Natural killer cell (primary cell): ENCODE measurements around the gene MZF1. TPM values are rescaled to one million over a fixed set of nuclear protein-coding genes. Genes with fewer than 3 reads are reported as not detected.

Experiments used
- ATAC-seq, 3 donors: fragments of 150-1000 bp in 2 of 3; fragments of 200-7000 bp in 1 of 3; cut with Tn5 transposase; 1 replicate in 1 of 3; 2 replicates in 2 of 3; pipeline ENCODE4 v1.10.0; 2021; ENCODE audit warnings: mild to moderate bottlenecking in 2 of 3, moderate library complexity in 2 of 3
- DNase-seq, 2 donors: peaks; one replicate each; pipeline versions ENCODE4 v3.0.0 to v3.0.0-alpha.2; 2013 to 2021; ENCODE audit warnings: mixed read lengths in 1 of 2
- H3K27ac ChIP-seq: one replicate; pipeline ENCODE4 v1.5.1; 2013; ENCODE audit warnings: mild to moderate bottlenecking, low read length
- H3K27me3 ChIP-seq: one replicate; pipeline ENCODE4 v1.6.1; 2013; ENCODE audit warnings: low read length; ENCODE audit not compliant: control insufficient read depth, insufficient read depth
- H3K36me3 ChIP-seq: one replicate; pipeline ENCODE4 v1.6.1; 2013; ENCODE audit warnings: low read length; ENCODE audit not compliant: control insufficient read depth, insufficient read depth
- H3K4me1 ChIP-seq: one replicate; pipeline ENCODE4 v1.6.1; 2013; ENCODE audit warnings: low read length; ENCODE audit not compliant: control insufficient read depth, insufficient read depth
- H3K4me3 ChIP-seq: one replicate; pipeline ENCODE4 v1.5.1; 2013; ENCODE audit warnings: low read length
- H3K9me3 ChIP-seq: one replicate; pipeline ENCODE4 v1.6.1; 2013; ENCODE audit warnings: low read length; ENCODE audit not compliant: control insufficient read depth, insufficient read depth
- H3K27ac Mint-ChIP-seq, 2 donors: one replicate each; pipeline ENCODE4 v1.8.0; 2022; ENCODE audit warnings: mild to moderate bottlenecking in 2 of 2, mixed read lengths in 2 of 2, moderate library complexity in 1 of 2
- H3K27me3 Mint-ChIP-seq, 2 donors: one replicate each; pipeline ENCODE4 v1.8.0; 2022; ENCODE audit warnings: low read depth in 2 of 2, mixed read lengths in 2 of 2
- H3K36me3 Mint-ChIP-seq: one replicate; pipeline ENCODE4 v1.8.0; 2022; ENCODE audit warnings: mixed read lengths
- H3K4me1 Mint-ChIP-seq, 2 donors: one replicate each; pipeline ENCODE4 v1.8.0; 2022; ENCODE audit warnings: mixed read lengths in 2 of 2
- H3K4me3 Mint-ChIP-seq: one replicate; pipeline ENCODE4 v1.8.0; 2022; ENCODE audit warnings: mild to moderate bottlenecking, moderate library complexity, mixed read lengths
- H3K9me3 Mint-ChIP-seq, 2 donors: one replicate each; pipeline ENCODE4 v1.8.0; 2022; ENCODE audit warnings: mixed read lengths in 2 of 2
- WGBS: methylation state at CpG from one replicate; pipeline ENCODE4 v1.1.7; 2013; ENCODE audit warnings: missing lambda C conversion rate; ENCODE audit not compliant: insufficient coverage; 5-methylcytosine and 5-hydroxymethylcytosine counted together
- intact Hi-C: fragments of 100-400 bp; cut with micrococcal nuclease; formaldehyde crosslinking; loops from one replicate; pipeline ENCODE4 v1.14.2; 2022
- total RNA-seq, 4 donors: library from RNA; stranded (reverse); fragments of 120-200 nt in 1 of 4; gene quantifications; one replicate each; pipeline versions ENCODE4 v1.2.3 to v1.2.4, GENCODE V29; 2013 to 2022
- TF ChIP-seq, protein P1 (sequence below): fragments of 200-600 bp; IDR thresholded peaks from one replicate; pipeline ENCODE4 v1.8.0; 2022; ENCODE audit warnings: antibody characterized with exemption

MZF1 gene
- total RNA-seq, 3 donors from 2014 or later (not counting 1 experiment from before 2014, with no cell fraction given), result 24.9 to 40.1 (median 37.3) TPM

DNA sequence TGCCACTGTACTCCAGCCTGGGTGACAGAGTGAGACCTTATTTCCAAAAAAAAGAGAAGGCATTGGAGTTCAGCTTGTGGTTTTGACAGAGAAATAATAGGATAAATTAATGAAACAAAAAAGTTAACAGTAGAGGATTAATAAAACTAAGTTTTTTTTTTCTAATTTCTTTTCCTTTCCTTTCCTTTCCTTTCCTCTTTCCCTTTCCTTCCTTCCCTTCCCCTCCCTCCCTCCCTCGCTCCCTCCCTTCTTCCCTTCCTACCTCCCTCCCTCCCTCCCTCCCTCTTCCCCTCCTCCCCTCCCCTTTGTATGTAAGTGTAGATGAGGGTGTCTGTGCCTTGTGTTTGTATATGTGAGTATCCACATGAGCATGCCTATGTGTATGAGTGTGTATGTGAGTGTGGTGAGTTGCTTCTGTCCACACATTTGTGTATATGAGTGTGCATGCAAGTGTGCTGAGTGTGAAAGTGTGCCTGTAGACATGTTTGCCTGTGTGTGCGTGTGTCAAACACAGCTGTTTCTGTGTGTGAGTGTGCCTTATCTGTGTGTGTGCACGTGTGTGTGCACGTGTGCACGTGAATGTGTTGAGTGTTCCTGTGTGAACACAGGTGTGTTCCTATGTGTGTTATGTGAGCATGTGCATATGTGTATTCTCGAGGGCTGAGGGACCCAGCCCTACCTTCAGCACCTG is 12.5 kb upstream of the MZF1 start:
- H3K9me3 Mint-ChIP-seq, result no peaks in the 10 kb centered on the region
- no peaks in the 10 kb centered on the region for H3K27me3 ChIP-seq
- peaks cover 8% of the 10 kb centered on the region for H3K4me1 ChIP-seq
- no peak overlapping the region for H3K27ac ChIP-seq
- DNase-seq (no peak), ATAC-seq (no peak)
- 98% methylated on average over 5 of the region's 6 CpGs for WGBS
- H3K4me3 ChIP-seq, result no peak overlapping the region
- peaks cover 7 to 9% of the 10 kb centered on the region in 2 donors for H3K4me1 Mint-ChIP-seq
- peaks cover 4% of the 10 kb centered on the region for H3K36me3 ChIP-seq
- intact Hi-C loops, result no loop called here
- no peak overlapping the region for H3K4me3 Mint-ChIP-seq
- no peak overlapping the region for H3K27ac Mint-ChIP-seq
- H3K9me3 ChIP-seq, result no peaks in the 10 kb centered on the region
- no peaks in the 10 kb centered on the region for H3K36me3 Mint-ChIP-seq
- TF ChIP-seq, protein P1, sequence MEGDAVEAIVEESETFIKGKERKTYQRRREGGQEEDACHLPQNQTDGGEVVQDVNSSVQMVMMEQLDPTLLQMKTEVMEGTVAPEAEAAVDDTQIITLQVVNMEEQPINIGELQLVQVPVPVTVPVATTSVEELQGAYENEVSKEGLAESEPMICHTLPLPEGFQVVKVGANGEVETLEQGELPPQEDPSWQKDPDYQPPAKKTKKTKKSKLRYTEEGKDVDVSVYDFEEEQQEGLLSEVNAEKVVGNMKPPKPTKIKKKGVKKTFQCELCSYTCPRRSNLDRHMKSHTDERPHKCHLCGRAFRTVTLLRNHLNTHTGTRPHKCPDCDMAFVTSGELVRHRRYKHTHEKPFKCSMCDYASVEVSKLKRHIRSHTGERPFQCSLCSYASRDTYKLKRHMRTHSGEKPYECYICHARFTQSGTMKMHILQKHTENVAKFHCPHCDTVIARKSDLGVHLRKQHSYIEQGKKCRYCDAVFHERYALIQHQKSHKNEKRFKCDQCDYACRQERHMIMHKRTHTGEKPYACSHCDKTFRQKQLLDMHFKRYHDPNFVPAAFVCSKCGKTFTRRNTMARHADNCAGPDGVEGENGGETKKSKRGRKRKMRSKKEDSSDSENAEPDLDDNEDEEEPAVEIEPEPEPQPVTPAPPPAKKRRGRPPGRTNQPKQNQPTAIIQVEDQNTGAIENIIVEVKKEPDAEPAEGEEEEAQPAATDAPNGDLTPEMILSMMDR, result no peak
- no peaks in the 10 kb centered on the region for H3K27me3 Mint-ChIP-seq

DNA sequence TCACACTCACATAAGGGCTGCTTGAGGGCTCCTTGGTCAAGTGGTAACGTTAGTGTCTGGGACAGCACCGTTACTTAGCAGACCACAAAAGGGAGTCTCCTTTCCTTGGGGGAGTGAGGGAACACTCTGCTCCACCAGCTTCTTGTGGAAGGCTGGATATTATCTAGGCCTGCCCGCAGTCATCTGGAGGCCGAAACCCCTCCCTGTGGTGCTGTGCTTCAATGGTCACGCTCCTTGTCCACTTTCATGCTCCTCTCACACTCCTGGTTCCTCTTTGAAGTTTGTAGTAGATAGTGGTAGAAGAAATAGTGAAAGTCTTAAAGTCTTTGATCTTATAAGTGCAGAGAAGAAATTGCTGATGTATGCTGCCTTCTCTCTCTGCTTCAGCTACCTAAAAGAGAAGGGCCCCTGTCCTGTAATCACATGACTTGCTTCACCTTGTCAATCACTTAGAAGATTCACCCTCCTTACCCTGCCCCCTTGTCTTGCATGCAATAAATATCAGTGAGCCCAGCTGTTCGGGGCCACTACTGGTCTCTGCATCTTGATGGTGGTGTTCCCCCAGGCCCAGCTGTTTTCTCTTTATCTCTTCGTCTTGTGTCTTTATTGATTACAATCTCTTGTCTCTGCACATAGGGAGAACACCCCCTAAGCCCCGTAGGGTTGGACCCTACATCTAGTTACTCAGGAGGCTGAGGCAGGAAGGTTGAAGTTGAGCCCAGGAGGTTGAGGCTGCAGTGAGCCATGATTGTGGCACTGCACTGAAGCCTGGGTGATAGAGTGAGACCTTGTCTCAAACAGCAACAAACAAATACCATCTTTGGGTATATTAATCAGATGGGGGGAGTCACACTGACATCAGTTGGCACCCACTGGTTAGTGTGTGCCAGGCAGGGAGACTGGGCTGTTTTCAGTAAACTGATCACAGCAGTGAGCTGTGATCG is 11.6 kb upstream of the MZF1 start:
- 88% methylated on average over 5 of the region's 9 CpGs for WGBS
- ATAC-seq (no peak), DNase-seq (no peak)
- TF ChIP-seq, protein P1, result no peak
- no peak overlapping the region for H3K4me3 Mint-ChIP-seq
- no peaks in the 10 kb centered on the region for H3K27me3 Mint-ChIP-seq
- no peaks in the 10 kb centered on the region for H3K36me3 Mint-ChIP-seq
- no peaks in the 10 kb centered on the region for H3K9me3 Mint-ChIP-seq
- intact Hi-C loops, result no loop called here
- no peak overlapping the region for H3K27ac ChIP-seq
- H3K27ac Mint-ChIP-seq, result no peak overlapping the region
- H3K4me3 ChIP-seq, result no peak overlapping the region
- H3K9me3 ChIP-seq, result no peaks in the 10 kb centered on the region
- H3K4me1 ChIP-seq, result peaks cover 8% of the 10 kb centered on the region
- H3K27me3 ChIP-seq, result no peaks in the 10 kb centered on the region
- peaks cover 7 to 9% of the 10 kb centered on the region in 2 donors for H3K4me1 Mint-ChIP-seq
- peaks cover 4% of the 10 kb centered on the region for H3K36me3 ChIP-seq

DNA sequence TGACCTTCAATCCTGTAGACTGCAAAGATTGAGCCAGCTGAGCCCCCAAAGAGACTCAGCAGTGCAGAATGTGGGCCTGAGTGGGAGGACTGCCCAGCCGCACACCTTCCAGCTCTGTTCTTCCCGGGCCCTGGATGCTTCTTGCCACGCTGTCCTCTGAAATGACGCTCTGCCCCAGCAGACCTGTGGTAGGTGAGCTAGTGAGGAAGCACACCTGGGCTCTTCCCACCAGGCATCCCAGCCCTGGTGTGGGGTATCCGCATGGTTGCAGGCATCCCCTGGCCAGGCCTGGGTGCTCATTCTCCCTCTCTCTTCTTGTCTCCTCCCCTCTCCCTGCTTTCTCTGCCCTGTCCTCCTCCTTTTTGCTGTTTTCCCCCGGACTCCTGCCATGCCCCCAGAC is 9.8 kb upstream of the MZF1 start:
- H3K27ac ChIP-seq, result no peak overlapping the region
- TF ChIP-seq, protein P1, result no peak
- no peaks in the 10 kb centered on the region for H3K9me3 ChIP-seq
- H3K27me3 ChIP-seq, result no peaks in the 10 kb centered on the region
- H3K4me1 ChIP-seq, result peaks cover 8% of the 10 kb centered on the region
- Mint-ChIP-seq H3K4me3 (no peak overlapping the region), H3K9me3 (no peaks in the 10 kb centered on the region), H3K4me1 (peaks cover 12 to 15% of the 10 kb centered on the region in 2 donors), H3K36me3 (no peaks in the 10 kb centered on the region), H3K27ac (no peak overlapping the region), H3K27me3 (no peaks in the 10 kb centered on the region)
- DNase-seq (peak in 1 of 2 donors; percentile 13), ATAC-seq (no peak)
- 96% methylated on average over 6 of the region's 6 CpGs for WGBS
- H3K36me3 ChIP-seq, result peaks cover 4% of the 10 kb centered on the region
- intact Hi-C loops, result no loop called here
- no peak overlapping the region for H3K4me3 ChIP-seq
